AML-193 (cell line): ENCODE data around the gene TNC.
A peak's percentile ranks its signal among the peaks of the same experiment; 100 is the strongest.

Experiments
- DNase-seq, 2 experiments: peaks; one replicate each; lab custom pipeline; 2025; lab: John Stamatoyannopoulos, UW

The TNC gene

GRCh38 chr9:115046199-115046598, 71.8 kb downstream of the TNC start:
- no peak for DNase-seq

- DNase-seq = no peak
These were observed 74.3 kb downstream of the TNC start for GRCh38 chr9:115043632-115044031.

GRCh38 chr9:115042781-115043509, 75.0 kb downstream of the TNC start:
- DNase-seq = peak; percentile 23 to 30

- DNase-seq = no peak
These were observed 78.3 kb downstream of the TNC start for GRCh38 chr9:115039516-115040120.

- DNase-seq = no peak
These were observed 79.8 kb downstream of the TNC start for GRCh38 chr9:115038178-115038577.

- no peak for DNase-seq
These were observed 81.3 kb downstream of the TNC start for GRCh38 chr9:115036691-115037090.

- peak; percentile 22 to 25 for DNase-seq
These were observed 81.9 kb downstream of the TNC start for GRCh38 chr9:115035841-115036612.

- no peak for DNase-seq
These were observed 83.2 kb downstream of the TNC start for GRCh38 chr9:115034801-115035200.

- DNase-seq = no peak
These were observed 84.2 kb downstream of the TNC start for GRCh38 chr9:115033800-115034199.

- DNase-seq = no peak
These were observed 85.7 kb downstream of the TNC start for GRCh38 chr9:115032296-115032695.

- no peak for DNase-seq
These were observed 88.0 kb downstream of the TNC start for GRCh38 chr9:115030006-115030405.

- DNase-seq = no peak
These were observed 92.2 kb downstream of the TNC start for GRCh38 chr9:115025721-115026120.

- DNase-seq = no peak
These were observed 92.9 kb downstream of the TNC start for GRCh38 chr9:115024925-115025535.

GRCh38 chr9:115022760-115023434, 95.1 kb downstream of the TNC start:
- DNase-seq = no peak

- DNase-seq = no peak
These were observed 99.2 kb downstream of the TNC start for GRCh38 chr9:115018547-115019435.

GRCh38 chr9:115016344-115016743, 101.6 kb downstream of the TNC start:
- DNase-seq = no peak

- peak in 1 of 2 experiments; percentile 15 for DNase-seq
These were observed 102.8 kb downstream of the TNC start for GRCh38 chr9:115015018-115015635.

- DNase-seq = no peak
These were observed 103.5 kb downstream of the TNC start for GRCh38 chr9:115014438-115014837.

- peak; percentile 53 to 57 for DNase-seq
These were observed 104.0 kb downstream of the TNC start for GRCh38 chr9:115013998-115014397.

GRCh38 chr9:115012486-115012885, 105.5 kb downstream of the TNC start:
- no peak for DNase-seq
